Islet of Langerhans (tissue), 1 donor: ENCODE results near the gene TAMALIN.

ENCODE experiments used
- FAIRE-seq: peaks from one replicate; lab custom pipeline; 2011; peaks lifted over from hg19 to GRCh38; lab: Jason Lieb, UNC

Gene TAMALIN

DNA sequence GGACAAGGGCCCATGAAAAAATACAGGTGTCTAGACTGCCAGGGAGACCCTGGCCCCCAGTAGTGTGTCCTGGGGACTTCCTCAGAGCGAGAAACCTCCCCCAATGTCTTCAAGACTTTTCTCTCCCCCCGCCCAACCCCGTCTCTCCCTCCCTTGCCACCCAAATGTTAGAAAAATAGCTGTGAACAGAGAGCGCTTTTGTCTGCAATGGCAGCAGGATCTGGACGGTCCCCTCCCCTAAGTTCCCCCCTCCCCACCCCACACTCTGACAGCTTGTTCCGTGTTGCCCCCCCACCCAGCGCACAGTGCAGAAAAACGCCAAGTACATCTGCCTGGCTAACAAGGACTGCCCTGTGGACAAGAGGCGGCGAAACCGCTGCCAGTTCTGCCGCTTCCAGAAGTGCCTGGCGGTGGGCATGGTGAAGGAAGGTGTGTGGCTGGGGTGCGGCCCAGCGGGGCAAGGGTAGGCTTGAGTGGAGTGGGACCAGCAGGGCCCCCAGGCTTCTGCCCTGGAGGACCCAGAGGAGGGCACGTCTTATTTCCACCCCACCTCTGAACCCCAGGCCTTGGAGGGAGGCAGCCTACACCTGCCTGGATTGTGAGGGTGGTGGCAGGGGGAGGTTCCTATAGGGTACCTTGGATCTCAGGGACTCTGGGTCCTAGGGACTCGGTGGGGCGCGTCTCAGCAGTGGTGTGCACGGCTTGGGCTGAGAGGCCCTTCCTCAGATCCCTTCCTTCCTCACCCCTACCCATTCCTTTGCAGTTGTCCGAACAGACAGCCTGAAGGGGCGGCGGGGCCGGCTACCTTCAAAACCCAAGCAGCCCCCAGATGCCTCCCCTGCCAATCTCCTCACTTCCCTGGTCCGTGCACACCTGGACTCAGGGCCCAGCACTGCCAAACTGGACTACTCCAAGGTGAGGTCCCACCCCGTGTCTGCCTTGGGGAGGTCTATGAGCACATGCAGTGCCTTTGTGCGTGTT is 49.3 kb downstream of the TAMALIN start:
- no peak for FAIRE-seq

DNA sequence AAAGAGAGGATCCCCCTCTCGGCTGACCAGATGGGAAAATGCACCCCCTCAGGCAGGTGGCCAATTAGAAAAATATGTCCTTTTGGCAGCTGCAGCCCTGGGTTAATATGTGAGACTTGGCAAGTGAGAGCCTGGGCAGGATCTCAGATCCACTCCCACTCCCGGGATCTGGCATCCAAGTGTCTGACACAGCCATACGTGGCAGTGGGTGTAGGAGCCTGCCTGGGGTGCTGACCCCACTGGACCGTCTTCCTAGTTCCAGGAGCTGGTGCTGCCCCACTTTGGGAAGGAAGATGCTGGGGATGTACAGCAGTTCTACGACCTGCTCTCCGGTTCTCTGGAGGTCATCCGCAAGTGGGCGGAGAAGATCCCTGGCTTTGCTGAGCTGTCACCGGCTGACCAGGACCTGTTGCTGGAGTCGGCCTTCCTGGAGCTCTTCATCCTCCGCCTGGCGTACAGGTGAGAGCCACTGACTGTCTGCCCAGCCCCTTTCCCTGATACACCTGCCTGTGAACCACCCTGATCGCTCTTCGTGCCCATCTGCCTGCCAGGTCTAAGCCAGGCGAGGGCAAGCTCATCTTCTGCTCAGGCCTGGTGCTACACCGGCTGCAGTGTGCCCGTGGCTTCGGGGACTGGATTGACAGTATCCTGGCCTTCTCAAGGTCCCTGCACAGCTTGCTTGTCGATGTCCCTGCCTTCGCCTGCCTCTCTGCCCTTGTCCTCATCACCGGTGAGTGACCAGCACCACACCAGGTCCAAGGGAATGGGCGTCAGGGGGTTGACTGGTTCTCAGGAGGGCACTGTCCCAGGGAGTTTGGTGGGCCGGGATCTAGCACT is 50.3 kb downstream of the TAMALIN start:
- FAIRE-seq: no peak

DNA sequence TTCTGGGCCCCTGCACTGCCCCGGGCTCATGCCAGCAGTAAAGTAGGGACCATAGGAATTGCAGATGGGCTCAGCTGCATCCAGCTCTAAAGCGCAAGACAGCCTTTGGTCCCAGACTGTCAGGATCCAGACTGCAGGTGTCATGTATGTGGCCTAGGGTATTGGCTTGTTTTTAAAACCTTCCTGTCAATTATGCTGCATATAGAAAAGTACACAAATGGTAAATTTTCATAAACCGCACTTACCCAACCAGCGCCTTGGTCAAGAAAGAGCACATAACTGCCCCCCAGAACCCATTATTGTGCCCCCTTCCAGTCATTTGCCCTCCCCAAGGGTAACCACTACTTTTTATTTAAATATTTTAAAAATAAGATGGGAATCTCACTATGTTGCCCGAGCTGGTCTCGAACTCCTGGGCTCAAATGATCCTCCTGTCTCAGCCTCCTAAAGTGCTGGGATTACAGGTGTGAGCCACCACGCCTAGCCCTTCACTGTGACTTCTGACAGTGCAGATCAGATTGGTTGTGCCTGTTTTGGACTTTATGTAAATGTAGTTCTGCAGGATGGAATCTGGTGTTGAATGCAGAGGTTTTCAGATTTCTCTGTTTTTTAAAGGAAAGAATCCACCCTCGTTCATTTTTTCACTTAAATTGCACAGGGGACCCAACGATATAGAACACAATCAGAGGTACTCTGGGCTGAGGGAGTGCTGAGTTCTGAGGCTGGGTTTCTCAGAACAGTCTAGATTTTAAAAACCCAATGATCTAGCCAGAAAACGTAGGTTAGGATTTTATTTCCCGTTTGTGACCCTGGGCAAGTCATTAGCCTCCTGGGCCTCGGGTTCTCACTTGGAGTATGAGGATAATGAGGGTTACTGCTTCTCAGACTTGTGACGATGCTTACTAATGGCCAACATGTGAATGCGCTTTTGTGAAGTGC is 51.2 kb downstream of the TAMALIN start:
- no peak for FAIRE-seq

DNA sequence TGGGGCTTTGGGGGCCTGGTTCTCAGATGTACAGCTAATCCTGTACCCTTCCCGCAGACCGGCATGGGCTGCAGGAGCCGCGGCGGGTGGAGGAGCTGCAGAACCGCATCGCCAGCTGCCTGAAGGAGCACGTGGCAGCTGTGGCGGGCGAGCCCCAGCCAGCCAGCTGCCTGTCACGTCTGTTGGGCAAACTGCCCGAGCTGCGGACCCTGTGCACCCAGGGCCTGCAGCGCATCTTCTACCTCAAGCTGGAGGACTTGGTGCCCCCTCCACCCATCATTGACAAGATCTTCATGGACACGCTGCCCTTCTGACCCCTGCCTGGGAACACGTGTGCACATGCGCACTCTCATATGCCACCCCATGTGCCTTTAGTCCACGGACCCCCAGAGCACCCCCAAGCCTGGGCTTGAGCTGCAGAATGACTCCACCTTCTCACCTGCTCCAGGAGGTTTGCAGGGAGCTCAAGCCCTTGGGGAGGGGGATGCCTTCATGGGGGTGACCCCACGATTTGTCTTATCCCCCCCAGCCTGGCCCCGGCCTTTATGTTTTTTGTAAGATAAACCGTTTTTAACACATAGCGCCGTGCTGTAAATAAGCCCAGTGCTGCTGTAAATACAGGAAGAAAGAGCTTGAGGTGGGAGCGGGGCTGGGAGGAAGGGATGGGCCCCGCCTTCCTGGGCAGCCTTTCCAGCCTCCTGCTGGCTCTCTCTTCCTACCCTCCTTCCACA is 52.0 kb downstream of the TAMALIN start:
- FAIRE-seq: no peak

DNA sequence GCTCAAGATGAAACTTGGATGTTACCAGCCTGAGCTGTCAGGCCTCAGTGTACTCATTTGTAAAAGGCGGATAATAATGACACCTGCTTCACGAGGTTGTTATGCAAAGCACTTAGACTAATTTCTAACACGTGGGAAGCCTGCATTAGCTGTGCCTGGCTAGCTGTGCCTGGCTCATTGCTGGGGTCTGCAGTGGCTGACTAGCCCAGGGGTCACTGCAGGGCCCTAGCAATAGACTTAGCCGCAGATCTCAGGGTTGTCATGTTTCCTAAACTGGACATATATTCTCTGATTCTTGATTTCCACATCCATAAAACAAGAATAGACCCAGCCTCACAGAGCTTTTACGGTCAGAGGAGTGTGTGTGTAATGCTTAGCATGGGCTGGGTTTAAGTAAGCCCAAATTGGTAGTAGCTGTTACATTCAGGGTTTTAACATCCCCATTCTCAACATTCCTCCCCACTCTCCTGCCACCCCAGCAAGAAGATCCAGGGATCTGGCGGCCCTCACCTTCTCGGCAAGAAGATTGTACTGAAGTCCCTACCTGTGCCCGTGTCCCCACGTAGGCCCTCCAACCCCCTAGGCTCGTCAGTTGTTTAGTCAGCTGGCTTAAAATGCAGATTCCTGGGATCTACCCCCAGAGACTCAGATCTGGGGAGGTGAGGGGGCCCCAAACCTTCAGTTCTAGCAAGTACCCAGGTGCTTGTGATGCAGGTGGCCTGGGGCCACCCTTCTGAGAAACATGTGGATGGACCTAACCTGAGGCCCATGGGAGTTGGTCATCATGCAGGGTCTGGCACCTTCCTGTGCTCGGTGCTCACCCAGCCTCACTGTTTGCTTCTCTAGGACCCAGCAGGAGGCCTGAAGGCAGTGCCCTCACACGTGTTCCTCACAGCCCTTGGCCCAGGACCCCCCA is 53.1 kb downstream of the TAMALIN start:
- no peak for FAIRE-seq

DNA sequence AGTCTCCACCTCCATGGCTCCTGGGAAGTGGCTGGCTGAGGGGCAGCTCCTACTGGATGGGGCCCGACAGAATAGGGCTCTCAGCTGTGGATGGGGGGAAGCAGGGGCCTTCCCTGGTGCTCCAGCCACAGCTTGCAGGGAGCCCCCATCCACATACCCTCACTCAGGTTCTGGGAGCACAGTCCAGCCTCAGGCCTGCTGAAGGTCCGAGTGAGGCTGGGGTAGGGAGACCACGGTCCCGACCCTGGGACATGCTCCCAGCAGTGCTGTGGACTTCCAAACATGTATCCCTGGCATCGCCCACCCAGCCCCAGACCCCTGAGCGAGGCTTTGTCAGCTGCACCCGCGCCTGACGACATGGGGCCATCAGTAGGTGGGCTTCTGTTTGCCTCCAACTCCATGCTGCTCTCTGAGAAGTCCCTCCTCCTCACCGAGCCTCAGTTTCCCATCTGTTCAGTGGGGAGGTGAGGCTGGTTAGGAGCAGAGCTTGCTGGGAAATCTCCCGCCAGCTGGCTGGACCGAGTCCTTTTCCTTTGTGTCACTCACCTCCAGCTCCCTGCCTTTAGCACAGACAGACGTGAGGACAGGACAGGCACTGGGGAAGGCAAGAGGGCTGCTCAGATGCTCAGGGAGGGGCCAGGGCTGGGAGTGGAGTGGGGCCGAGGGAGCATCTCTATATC is 53.9 kb downstream of the TAMALIN start:
- no peak for FAIRE-seq

DNA sequence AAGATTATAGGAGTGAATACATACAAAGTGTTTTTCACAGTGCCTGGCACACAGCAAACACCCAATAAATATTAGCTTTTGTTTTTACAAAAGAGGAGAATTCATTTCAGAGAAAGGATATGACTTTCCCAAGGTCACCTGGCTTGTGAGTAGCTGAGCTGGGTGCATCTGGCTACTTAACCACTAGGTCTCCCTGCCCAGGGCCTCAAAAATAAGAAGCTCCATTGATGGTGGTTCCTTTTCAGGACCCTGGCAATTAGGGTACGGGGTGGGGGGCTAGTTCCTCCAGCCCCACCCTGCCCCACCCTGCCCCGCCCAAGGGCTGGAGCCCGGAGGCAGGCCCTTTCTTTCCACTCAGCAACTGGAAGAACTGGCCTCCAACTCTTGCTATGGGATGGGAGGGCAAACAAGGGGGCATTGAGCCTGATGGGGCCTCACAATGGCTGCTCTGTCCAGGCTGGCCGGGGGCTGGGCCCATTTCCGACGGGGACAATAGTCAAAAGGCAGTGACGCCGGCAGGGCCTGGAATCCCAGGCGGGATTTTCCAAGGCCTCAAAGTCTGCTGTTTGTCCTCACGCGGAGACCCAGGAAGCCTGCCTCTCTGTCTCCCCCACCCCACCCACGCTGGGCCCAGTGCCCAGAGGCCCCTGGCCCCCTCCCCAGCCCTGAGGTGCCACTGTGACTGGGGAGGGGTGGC is 54.9 kb downstream of the TAMALIN start:
- FAIRE-seq: no peak

DNA sequence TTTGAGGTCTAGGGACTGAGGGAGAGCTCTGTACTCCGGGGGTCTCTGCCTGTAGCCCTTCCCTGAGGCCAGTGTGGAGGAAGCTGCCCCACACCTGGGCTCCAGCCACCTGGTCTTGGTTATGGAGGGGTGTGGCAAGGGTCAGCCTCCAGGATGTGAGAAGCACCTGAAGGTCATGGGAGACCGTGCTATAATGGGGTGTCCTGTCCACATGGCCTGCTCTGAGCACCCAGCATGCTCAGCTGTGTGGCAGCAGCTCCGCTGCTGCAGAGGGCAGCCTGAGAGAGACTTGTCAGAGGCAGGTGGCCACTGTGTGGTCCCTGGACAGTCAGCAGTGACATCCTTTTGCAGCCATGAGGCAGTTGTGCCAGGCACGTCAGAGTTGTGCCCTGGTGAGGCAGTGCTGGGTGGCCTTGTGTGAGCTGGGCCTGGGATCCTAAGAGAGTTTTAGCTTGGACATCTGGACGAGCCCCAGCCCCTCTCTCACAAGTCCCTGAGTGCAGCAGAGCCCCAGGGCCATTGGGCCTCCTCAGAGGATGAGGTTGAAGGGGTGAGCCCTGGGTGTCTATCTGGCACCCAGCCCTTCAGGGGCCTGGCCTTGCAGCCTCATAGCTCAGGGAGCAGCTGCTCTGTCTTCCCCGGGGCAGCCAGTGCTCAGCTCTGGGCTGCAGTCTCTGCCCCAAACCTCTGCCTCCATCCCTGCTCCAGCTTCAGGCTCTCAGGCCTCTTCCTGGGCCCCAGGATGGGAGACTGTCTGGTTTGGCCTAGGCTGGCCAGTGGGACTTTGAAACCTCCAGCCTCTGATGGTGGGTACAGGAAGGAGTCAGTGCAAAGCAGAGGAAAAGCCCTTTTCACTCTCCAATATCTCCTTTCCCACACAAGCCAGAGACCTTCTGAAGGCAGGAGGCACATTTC is 55.7 kb downstream of the TAMALIN start:
- FAIRE-seq: no peak

DNA sequence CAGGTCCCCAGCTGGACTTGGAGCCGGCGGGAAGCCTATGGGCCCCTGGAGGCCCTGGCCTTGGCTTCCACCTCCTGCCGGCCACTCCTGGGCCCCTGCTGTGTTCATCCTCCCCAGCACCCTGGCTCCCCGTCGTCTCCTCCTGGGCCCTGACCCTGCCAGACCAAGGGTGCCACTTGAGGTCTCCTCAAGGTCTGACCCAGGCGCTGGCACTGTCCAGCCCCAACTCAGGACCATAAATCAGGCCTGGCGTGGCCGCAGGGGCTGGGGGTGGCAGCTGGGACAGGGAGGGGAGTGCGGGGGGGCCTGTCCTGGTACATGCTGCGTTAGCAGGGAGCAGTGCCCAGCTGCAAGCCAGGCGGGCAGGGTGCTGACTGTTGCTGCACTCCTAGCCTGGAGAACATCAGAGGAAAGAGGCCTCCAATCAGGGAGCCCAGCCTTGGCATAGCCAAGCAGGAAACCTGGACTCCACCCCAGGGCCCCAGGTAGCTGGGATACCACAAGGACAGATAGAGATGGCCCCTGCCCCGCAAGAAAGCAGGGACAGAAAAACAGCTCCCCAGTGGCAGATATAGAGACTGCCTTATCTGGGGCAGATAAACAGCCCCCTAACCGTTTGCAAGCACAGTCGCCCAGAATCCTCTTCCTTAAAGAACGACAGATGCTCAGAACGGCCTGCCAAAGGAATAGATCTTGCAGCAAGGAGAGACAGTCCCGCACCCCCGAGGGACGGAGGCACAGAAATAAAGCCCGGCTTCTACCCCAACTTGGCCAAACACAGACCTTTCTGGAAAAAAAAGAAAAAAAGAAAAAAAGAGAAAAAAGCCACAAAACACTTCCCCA is 56.6 kb downstream of the TAMALIN start:
- FAIRE-seq: no peak

DNA sequence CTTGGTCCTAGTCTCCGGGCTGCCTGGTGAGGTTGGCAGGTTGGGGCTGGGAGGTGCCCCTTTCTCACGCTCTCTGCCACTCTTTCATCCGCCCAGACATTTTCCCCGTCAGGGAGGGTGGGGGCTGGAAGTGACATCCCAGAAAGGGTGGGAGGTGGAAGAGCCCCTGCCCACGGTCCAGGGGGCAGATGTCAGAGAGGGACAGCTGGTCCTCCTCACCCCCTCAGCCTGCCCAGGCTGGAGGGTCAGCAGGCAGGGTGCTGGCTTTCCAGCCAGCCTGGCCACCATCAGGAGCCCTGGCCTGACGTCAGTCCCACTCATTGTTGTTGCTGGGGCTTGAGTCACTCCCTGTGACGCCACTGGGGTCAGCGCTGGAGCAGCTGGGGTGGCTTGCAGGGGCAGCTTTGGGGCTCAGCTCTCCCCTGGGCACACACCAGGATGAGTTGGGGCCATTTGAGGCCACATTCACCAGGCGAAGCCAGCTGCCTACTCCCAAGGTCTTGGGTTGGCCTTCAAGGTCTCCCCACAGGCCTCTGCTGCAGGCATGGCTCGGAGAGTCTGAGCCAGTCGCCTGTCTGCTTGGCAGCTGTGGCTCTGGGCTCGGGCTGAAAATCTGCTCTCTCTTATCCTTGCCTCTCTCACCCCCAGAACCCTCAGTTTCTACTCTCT is 57.4 kb downstream of the TAMALIN start:
- FAIRE-seq: no peak
